GM19099 (cell line): ENCODE measurements around the gene KRTAP10-4.

ENCODE experiments used
- POLR2A ChIP-seq: IDR thresholded peaks from 3 replicates; pipeline ENCODE4 v1.6.1; 2011; ENCODE audit warnings: low read depth; ENCODE audit not compliant: insufficient read length; ENCODE audit errors: extremely low read depth

The KRTAP10-4 gene

GRCh38 chr21:44613386-44614155 lies 40.0 kb downstream of the KRTAP10-4 start:
- no peak for TF ChIP-seq POLR2A

DNA sequence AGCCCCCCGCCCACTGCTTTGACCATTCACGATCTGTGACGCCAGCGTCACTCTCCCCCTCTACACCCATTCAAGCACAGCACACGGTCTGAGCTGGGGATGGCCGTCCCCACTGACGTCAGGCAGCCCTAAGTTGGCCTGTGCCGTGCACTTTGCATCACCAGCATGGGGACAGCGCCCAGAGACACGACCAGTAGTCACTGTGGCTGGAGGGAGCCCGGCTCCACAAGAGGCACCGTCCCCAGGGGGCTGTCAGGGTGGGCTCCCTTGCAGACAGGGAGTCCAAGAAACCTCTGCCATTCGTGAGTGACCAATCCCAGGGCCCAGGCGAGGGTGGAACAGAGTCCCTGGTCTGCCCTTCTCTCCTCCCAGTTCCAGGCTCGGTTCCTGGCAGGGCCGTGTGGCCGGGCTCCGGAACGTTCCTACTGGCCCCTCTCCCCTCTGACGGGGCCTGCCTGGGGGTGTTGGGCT lies 40.7 kb downstream of the KRTAP10-4 start:
- TF ChIP-seq POLR2A, result no peak

DNA sequence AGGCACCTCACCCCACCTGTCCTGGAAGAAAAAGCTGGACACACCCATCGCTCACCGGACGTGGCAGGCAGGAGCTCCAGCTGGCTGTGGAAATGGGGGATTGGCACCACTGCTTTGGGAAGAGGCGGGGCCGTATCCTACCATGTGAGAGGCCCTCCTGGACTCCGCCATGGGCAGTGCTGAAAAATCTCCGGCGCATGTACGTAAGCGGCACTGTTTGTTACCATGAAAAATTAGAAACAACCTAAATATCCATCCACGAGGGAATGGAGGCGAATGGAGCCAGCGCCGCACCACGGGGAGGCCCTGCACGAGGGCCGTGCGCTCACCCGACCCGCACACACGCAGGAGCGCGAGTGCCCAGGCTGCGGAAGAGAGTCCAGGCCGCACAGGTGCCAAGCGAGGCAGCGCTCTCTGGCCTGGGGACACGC lies 41.4 kb downstream of the KRTAP10-4 start:
- TF ChIP-seq POLR2A, result no peak

DNA sequence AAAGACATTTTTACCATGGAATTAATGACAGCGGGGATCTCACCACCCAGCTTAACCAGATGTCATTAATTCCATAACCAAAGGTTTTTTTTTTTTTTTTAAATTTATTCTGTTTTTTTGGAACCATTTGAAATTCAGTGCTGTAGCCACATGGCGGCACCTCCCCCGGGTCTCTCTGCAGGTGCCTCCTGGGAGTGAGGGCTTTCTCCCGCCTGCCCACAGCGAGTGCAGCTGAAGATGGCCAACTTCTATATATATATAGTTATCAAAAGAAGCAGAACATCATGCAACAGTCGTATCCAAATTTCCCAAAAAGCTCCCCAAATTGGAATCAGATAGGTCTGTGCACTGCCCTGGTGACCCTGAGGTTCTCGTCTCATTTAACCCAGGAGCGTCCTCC lies 41.9 kb downstream of the KRTAP10-4 start:
- no peak for TF ChIP-seq POLR2A

GRCh38 chr21:44615911-44616590 lies 42.5 kb downstream of the KRTAP10-4 start:
- TF ChIP-seq POLR2A, result no peak

GRCh38 chr21:44616591-44616926 lies 43.0 kb downstream of the KRTAP10-4 start:
- TF ChIP-seq POLR2A, result no peak

- no peak for TF ChIP-seq POLR2A
Measured at GRCh38 chr21:44617071-44617501, 43.6 kb downstream of the KRTAP10-4 start.

- TF ChIP-seq POLR2A, result no peak
Measured at GRCh38 chr21:44618504-44618903, 45.0 kb downstream of the KRTAP10-4 start.

- TF ChIP-seq POLR2A, result no peak
Measured at GRCh38 chr21:44618909-44619308, 45.4 kb downstream of the KRTAP10-4 start.

DNA sequence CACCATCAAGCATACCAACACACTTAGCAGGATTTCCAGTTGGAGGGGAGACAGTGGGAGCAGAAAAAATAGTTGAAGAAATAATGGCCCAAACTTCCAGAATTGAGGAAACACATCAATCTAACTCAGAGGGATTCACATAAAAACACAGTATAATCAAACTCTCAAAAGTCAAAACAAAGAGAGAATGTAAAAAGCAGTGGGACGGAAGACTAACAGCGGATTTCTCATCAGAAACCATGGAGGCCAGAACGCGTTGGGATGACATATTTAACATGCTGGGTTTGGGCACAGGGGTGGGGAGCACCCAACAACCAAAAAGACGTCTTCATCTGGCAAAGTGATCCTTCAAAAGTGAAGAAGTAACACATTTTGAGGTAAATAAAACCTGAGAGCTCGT lies 46.4 kb downstream of the KRTAP10-4 start:
- TF ChIP-seq POLR2A, result no peak

DNA sequence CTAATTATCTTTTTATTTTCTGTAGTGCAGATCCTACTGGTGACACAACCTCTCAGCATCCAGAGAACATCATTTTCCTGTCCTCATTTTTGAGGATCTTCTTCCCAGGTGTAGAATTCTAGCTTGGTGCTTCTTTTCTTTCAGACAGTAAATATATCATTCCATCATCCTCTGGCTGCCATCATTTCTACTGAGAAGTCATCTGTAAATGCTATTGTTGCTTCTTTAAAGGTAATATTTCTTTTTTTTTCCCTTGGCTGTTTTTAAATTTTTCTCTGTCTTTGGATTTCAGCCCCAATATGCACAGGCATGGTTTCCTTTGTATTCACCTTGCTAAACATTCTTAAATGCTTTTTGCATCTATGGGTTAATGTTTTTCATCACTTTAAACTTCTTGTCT lies 50.0 kb downstream of the KRTAP10-4 start:
- no peak for TF ChIP-seq POLR2A
